K562 (cell line): Measurements from ENCODE around the gene TFB2M.

ENCODE experiments used
- JUNB ChIP-seq: fragments of 450-650 bp; formaldehyde crosslinking; conservative IDR thresholded peaks from 2 replicates; pipeline ENCODE4 v1.4.0; 2020; ENCODE audit warnings: mild to moderate bottlenecking
- RBM22 ChIP-seq: fragments of 200-400 bp; formaldehyde crosslinking; IDR thresholded peaks from 2 replicates; pipeline ENCODE4 v1.6.1; 2018; ENCODE audit warnings: low read length, low read depth; ENCODE audit not compliant: poor library complexity, severe bottlenecking
- SIX5 ChIP-seq, 2 experiments: IDR thresholded peaks; 2 replicates each; pipeline ENCODE4 v1.6.1; 2011; ENCODE audit warnings: low read length in 2 of 2, borderline replicate concordance in 1 of 2, low read depth in 1 of 2, mild to moderate bottlenecking in 1 of 2, moderate library complexity in 1 of 2; ENCODE audit not compliant: insufficient read depth in 1 of 2
- TCF7 ChIP-seq: sonication (generic); IDR thresholded peaks from 2 replicates; pipeline ENCODE4 v1.6.1; 2016; ENCODE audit warnings: antibody characterized with exemption, borderline replicate concordance
- ZNF408 ChIP-seq: fragments of 250-450 bp; sonication (Bioruptor Pico); IDR thresholded peaks from 2 replicates; pipeline ENCODE4 v1.4.0; 2020; ENCODE audit warnings: low read depth, mild to moderate bottlenecking, moderate library complexity
- TF ChIP-seq, protein P1 (sequence below), 3 experiments: IDR thresholded peaks in 2 of 3; conservative IDR thresholded peaks in 1 of 3; 2 replicates each; pipeline ENCODE4 v1.5.1; 2011 to 2012; ENCODE audit warnings: low read length in 3 of 3, mild to moderate bottlenecking in 3 of 3, control low read depth in 2 of 3, improper control_type of control experiment in 1 of 3, inconsistent platforms in 1 of 3, low read depth in 1 of 3, mixed read lengths in 1 of 3, moderate library complexity in 1 of 3; ENCODE audit not compliant: insufficient read depth in 2 of 3
- TF ChIP-seq, protein P2 (sequence below): sonication (generic); formaldehyde crosslinking; IDR thresholded peaks from 2 replicates; pipeline ENCODE4 v1.8.0; 2022; ENCODE audit warnings: mild to moderate bottlenecking, missing genetic modification reagents

DNA sequence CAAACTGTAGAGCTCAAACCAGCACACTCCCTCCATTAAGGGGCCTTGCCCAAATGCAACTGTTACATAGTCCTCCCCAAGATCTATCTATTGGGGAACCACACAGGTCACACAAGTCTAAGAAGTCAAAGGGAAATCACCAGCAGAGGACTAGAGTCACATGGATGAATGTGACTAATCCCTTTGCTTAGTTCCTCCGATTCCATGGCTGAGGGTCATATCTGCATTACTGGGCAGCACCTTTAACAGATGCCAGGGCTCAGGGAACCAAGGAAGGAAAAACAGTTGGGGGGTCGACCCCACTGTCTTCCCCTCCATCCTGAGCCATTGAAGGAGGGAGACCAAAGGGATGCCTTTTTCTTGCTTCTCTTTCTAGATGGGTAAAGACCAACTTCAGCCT, 35.6 kb downstream of the TFB2M start:
- TF ChIP-seq JUNB (CRISPR knock-in tag) (no peak), ZNF408 (no peak), SIX5 (IDR thresholded peaks at IDR 0.05; ENCODE audit: borderline replicate concordance in 1 of 2, insufficient read depth in 1 of 2, low read depth in 1 of 2, low read length in 2 of 2) (no peak), RBM22 (no peak), TCF7 (no peak)
- TF ChIP-seq, protein P1, sequence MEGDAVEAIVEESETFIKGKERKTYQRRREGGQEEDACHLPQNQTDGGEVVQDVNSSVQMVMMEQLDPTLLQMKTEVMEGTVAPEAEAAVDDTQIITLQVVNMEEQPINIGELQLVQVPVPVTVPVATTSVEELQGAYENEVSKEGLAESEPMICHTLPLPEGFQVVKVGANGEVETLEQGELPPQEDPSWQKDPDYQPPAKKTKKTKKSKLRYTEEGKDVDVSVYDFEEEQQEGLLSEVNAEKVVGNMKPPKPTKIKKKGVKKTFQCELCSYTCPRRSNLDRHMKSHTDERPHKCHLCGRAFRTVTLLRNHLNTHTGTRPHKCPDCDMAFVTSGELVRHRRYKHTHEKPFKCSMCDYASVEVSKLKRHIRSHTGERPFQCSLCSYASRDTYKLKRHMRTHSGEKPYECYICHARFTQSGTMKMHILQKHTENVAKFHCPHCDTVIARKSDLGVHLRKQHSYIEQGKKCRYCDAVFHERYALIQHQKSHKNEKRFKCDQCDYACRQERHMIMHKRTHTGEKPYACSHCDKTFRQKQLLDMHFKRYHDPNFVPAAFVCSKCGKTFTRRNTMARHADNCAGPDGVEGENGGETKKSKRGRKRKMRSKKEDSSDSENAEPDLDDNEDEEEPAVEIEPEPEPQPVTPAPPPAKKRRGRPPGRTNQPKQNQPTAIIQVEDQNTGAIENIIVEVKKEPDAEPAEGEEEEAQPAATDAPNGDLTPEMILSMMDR (IDR thresholded peaks at IDR 0.05 in 2 of 3, conservative IDR thresholded peaks at IDR 0.05 in 1 of 3; ENCODE audit: insufficient read depth in 2 of 3, low read depth in 1 of 3, low read length in 3 of 3) = no peak
- TF ChIP-seq, protein P2, sequence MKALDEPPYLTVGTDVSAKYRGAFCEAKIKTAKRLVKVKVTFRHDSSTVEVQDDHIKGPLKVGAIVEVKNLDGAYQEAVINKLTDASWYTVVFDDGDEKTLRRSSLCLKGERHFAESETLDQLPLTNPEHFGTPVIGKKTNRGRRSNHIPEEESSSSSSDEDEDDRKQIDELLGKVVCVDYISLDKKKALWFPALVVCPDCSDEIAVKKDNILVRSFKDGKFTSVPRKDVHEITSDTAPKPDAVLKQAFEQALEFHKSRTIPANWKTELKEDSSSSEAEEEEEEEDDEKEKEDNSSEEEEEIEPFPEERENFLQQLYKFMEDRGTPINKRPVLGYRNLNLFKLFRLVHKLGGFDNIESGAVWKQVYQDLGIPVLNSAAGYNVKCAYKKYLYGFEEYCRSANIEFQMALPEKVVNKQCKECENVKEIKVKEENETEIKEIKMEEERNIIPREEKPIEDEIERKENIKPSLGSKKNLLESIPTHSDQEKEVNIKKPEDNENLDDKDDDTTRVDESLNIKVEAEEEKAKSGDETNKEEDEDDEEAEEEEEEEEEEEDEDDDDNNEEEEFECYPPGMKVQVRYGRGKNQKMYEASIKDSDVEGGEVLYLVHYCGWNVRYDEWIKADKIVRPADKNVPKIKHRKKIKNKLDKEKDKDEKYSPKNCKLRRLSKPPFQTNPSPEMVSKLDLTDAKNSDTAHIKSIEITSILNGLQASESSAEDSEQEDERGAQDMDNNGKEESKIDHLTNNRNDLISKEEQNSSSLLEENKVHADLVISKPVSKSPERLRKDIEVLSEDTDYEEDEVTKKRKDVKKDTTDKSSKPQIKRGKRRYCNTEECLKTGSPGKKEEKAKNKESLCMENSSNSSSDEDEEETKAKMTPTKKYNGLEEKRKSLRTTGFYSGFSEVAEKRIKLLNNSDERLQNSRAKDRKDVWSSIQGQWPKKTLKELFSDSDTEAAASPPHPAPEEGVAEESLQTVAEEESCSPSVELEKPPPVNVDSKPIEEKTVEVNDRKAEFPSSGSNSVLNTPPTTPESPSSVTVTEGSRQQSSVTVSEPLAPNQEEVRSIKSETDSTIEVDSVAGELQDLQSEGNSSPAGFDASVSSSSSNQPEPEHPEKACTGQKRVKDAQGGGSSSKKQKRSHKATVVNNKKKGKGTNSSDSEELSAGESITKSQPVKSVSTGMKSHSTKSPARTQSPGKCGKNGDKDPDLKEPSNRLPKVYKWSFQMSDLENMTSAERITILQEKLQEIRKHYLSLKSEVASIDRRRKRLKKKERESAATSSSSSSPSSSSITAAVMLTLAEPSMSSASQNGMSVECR (CRISPR knock-in tag) = no peak
